GM19455 (cell line): ENCODE measurements around the gene WDR17.
A peak's percentile ranks its signal among the peaks of the same experiment; 100 is the strongest.
"Not testable (repeated sequence)": the region's sequence is repeated elsewhere in the genome, so short reads cannot be mapped to it uniquely, and the experiment has no call there.

Source experiments
- ATAC-seq: cut with Tn5 transposase; IDR thresholded peaks from one replicate; pipeline ENCODE4 v1.9.1; 2021; ENCODE audit not compliant: unreplicated experiment

The WDR17 gene

GRCh38 chr4:176189891-176190795 is 124.5 kb downstream of the WDR17 start:
- no peak for ATAC-seq

GRCh38 chr4:176191974-176192373 is 126.3 kb downstream of the WDR17 start:
- ATAC-seq: no peak

GRCh38 chr4:176193126-176193525 is 127.5 kb downstream of the WDR17 start:
- ATAC-seq: no peak

GRCh38 chr4:176193938-176194337 is 128.3 kb downstream of the WDR17 start:
- ATAC-seq: no peak

- ATAC-seq: peak; percentile 97
These were observed 129.7 kb downstream of the WDR17 start, which contains the start of gene SPATA4 for GRCh38 chr4:176195184-176195978. Gene SPATA4, minus strand, starts transcription at chr4:176195585. Its CDS starts 23 bp downstream, at chr4:176195562.

- no peak for ATAC-seq
These were observed 132.8 kb downstream of the WDR17 start for GRCh38 chr4:176198316-176198903.

- ATAC-seq: no peak
These were observed 139.7 kb downstream of the WDR17 start for GRCh38 chr4:176205299-176205698.

GRCh38 chr4:176207839-176208238 is 142.2 kb downstream of the WDR17 start:
- no peak for ATAC-seq

- ATAC-seq: no peak
These were observed 143.9 kb downstream of the WDR17 start for GRCh38 chr4:176209535-176209934.

- no peak for ATAC-seq
These were observed 144.5 kb downstream of the WDR17 start for GRCh38 chr4:176210101-176210500.

- ATAC-seq: no peak
These were observed 145.1 kb downstream of the WDR17 start for GRCh38 chr4:176210579-176211296.

GRCh38 chr4:176212351-176212750 is 146.7 kb downstream of the WDR17 start:
- ATAC-seq: not testable (repeated sequence)

- ATAC-seq: no peak
These were observed 151.9 kb downstream of the WDR17 start for GRCh38 chr4:176217510-176217909.

GRCh38 chr4:176222149-176222548 is 156.5 kb downstream of the WDR17 start:
- ATAC-seq: no peak

GRCh38 chr4:176223561-176223960 is 157.9 kb downstream of the WDR17 start:
- no peak for ATAC-seq

GRCh38 chr4:176226736-176227135 is 161.1 kb downstream of the WDR17 start:
- no peak for ATAC-seq

- no peak for ATAC-seq
These were observed 164.0 kb downstream of the WDR17 start for GRCh38 chr4:176229645-176230044.
